H9 (cell line): Measurements from ENCODE around the gene CABYR. TPM values are rescaled to one million over a fixed set of nuclear protein-coding genes. Genes with fewer than 3 reads are reported as not detected.

ENCODE experiments used
- DNase-seq: peaks from one replicate; pipeline ENCODE4 v3.0.0-alpha.2; 2017
- H2AFZ ChIP-seq: one replicate; pipeline ENCODE4 v1.6.1; 2013; ENCODE audit warnings: mild to moderate bottlenecking, low read length, control low read depth, moderate library complexity
- H2AK5ac ChIP-seq: 2 replicates; pipeline ENCODE4 v1.6.1; 2013; ENCODE audit warnings: low read length, control low read depth, mixed read lengths; ENCODE audit not compliant: insufficient read length
- H2BK120ac ChIP-seq: one replicate; pipeline ENCODE4 v1.6.1; 2013; ENCODE audit warnings: low read depth, mild to moderate bottlenecking, low read length, control low read depth, inconsistent platforms; ENCODE audit not compliant: poor library complexity, severe bottlenecking
- H2BK12ac ChIP-seq: 2 replicates; pipeline ENCODE4 v1.6.1; 2013; ENCODE audit warnings: low read length, control low read depth, mixed read lengths, low read depth; ENCODE audit not compliant: insufficient read length
- H2BK15ac ChIP-seq: 2 replicates; pipeline ENCODE4 v1.6.1; 2013; ENCODE audit warnings: low read depth, low read length, control low read depth
- H2BK20ac ChIP-seq: one replicate; pipeline ENCODE4 v1.6.1; 2013; ENCODE audit warnings: low read depth, mild to moderate bottlenecking, low read length, control low read depth, inconsistent platforms; ENCODE audit not compliant: poor library complexity, severe bottlenecking
- H2BK5ac ChIP-seq: 2 replicates; pipeline ENCODE4 v1.6.1; 2013; ENCODE audit warnings: low read length, control low read depth, mixed read lengths; ENCODE audit not compliant: insufficient read length
- H3K14ac ChIP-seq: 2 replicates; pipeline ENCODE4 v1.6.1; 2013; ENCODE audit warnings: low read length, control low read depth; ENCODE audit not compliant: insufficient read depth
- H3K18ac ChIP-seq: 2 replicates; pipeline ENCODE4 v1.6.1; 2013; ENCODE audit warnings: low read depth, mild to moderate bottlenecking, mixed read lengths, low read length, control low read depth; ENCODE audit not compliant: insufficient read length
- H3K23ac ChIP-seq: 2 replicates; pipeline ENCODE4 v1.6.1; 2013; ENCODE audit warnings: low read length, control low read depth, mixed read lengths, low read depth; ENCODE audit not compliant: insufficient read length
- H3K23me2 ChIP-seq: 2 replicates; pipeline ENCODE4 v1.6.1; 2013; ENCODE audit warnings: low read depth, mild to moderate bottlenecking, mixed read lengths, low read length, control low read depth; ENCODE audit not compliant: insufficient read length, poor library complexity, severe bottlenecking
- H3K27ac ChIP-seq: 2 replicates; pipeline ENCODE4 v1.5.1; 2013; ENCODE audit warnings: low read length, control low read depth, mixed read lengths, low read depth; ENCODE audit not compliant: insufficient read length
- H3K27me3 ChIP-seq: 2 replicates; pipeline ENCODE4 v1.6.1; 2013; ENCODE audit warnings: low read length, control low read depth, inconsistent platforms; ENCODE audit not compliant: insufficient read depth
- H3K4ac ChIP-seq: 2 replicates; pipeline ENCODE4 v1.6.1; 2013; ENCODE audit warnings: low read depth, mild to moderate bottlenecking, control low read depth, inconsistent platforms, low read length, moderate library complexity
- H3K4me1 ChIP-seq: 2 replicates; pipeline ENCODE4 v1.6.1; 2013; ENCODE audit warnings: low read length, control low read depth, inconsistent platforms; ENCODE audit not compliant: insufficient read depth
- H3K4me2 ChIP-seq: 2 replicates; pipeline ENCODE4 v1.6.1; 2013; ENCODE audit warnings: low read length, control low read depth, mixed read lengths; ENCODE audit not compliant: insufficient read length, insufficient read depth
- H3K56ac ChIP-seq: 2 replicates; pipeline ENCODE4 v1.6.1; 2013; ENCODE audit warnings: low read depth, mild to moderate bottlenecking, mixed read lengths, low read length, control low read depth; ENCODE audit not compliant: insufficient read length
- H3K79me1 ChIP-seq: 2 replicates; pipeline ENCODE4 v1.6.1; 2013; ENCODE audit warnings: low read depth, mild to moderate bottlenecking, moderate library complexity, low read length, control low read depth, inconsistent platforms; ENCODE audit not compliant: insufficient read depth, poor library complexity, severe bottlenecking
- H3K79me2 ChIP-seq: 2 replicates; pipeline ENCODE4 v1.6.1; 2013; ENCODE audit warnings: low read length, control low read depth, inconsistent platforms; ENCODE audit not compliant: insufficient read depth
- H3K9ac ChIP-seq: 2 replicates; pipeline ENCODE4 v1.6.1; 2013; ENCODE audit warnings: low read length, control low read depth, mixed read lengths; ENCODE audit not compliant: insufficient read length; ENCODE audit errors: extremely low read depth
- H3K9me3 ChIP-seq: one replicate; pipeline ENCODE4 v1.6.1; 2013; ENCODE audit warnings: low read depth, low read length, inconsistent platforms; ENCODE audit not compliant: control insufficient read depth
- H3T11ph ChIP-seq: one replicate; pipeline ENCODE4 v1.6.1; 2013; ENCODE audit warnings: mild to moderate bottlenecking, low read length, control low read depth, inconsistent platforms
- H4K20me1 ChIP-seq: one replicate; pipeline ENCODE4 v1.6.1; 2013; ENCODE audit not compliant: control insufficient read depth, insufficient read length, insufficient read depth
- H4K5ac ChIP-seq: 2 replicates; pipeline ENCODE4 v1.6.1; 2013; ENCODE audit warnings: low read depth, mild to moderate bottlenecking, mixed read lengths, low read length, control low read depth; ENCODE audit not compliant: insufficient read length
- H4K8ac ChIP-seq: replicated peaks from 2 replicates; pipeline ENCODE4 v1.6.1; 2013; ENCODE audit warnings: low read length, control low read depth, mixed read lengths, low read depth; ENCODE audit not compliant: insufficient read length
- H4K91ac ChIP-seq: 2 replicates; pipeline ENCODE4 v1.6.1; 2013; ENCODE audit warnings: low read depth, mild to moderate bottlenecking, moderate library complexity, mixed read lengths, low read length, control low read depth; ENCODE audit not compliant: insufficient read length
- H3K27ac Mint-ChIP-seq, 3 experiments: 2 replicates in 2 of 3; 3 replicates in 1 of 3; pipeline ENCODE4 v1.8.0; 2020 to 2021; ENCODE audit warnings: mixed read lengths in 3 of 3, mild to moderate bottlenecking in 1 of 3, moderate library complexity in 1 of 3
- H3K27me3 Mint-ChIP-seq: 2 replicates; pipeline ENCODE4 v1.8.0; 2021; ENCODE audit warnings: low read depth, mild to moderate bottlenecking, moderate library complexity, mixed read lengths
- H3K36me3 Mint-ChIP-seq, 3 experiments: 2 replicates in 2 of 3; 3 replicates in 1 of 3; pipeline ENCODE4 v1.8.0; 2020 to 2021; ENCODE audit warnings: low read depth in 3 of 3, mixed read lengths in 3 of 3; ENCODE audit not compliant: insufficient read depth in 1 of 3
- H3K4me1 Mint-ChIP-seq, 2 experiments: 2 replicates each; pipeline ENCODE4 v1.8.0; 2020; ENCODE audit warnings: mixed read lengths in 2 of 2
- H3K4me3 Mint-ChIP-seq, 2 experiments: 2 replicates in 1 of 2; 3 replicates in 1 of 2; pipeline ENCODE4 v1.8.0; 2020 to 2021; ENCODE audit warnings: mild to moderate bottlenecking in 2 of 2, mixed read lengths in 2 of 2, moderate library complexity in 1 of 2
- H3K9me3 Mint-ChIP-seq, 2 experiments: 2 replicates in 1 of 2; 3 replicates in 1 of 2; pipeline ENCODE4 v1.8.0; 2020; ENCODE audit warnings: mild to moderate bottlenecking in 2 of 2, mixed read lengths in 2 of 2, moderate library complexity in 1 of 2
- CTCF ChIP-seq: fragments of 200-600 bp; sonication (generic); conservative IDR thresholded peaks from 3 replicates; pipeline ENCODE4 v1.8.0; 2021; ENCODE audit warnings: antibody characterized with exemption, mild to moderate bottlenecking
- WGBS: extraction: QIAGEN DNeasy Blood & Tissue Kit; methylation state at CpG from one replicate; pipeline ENCODE4 v1.1.7; 2013; ENCODE audit warnings: missing lambda C conversion rate, low lambda C conversion rate, mixed read lengths; ENCODE audit not compliant: insufficient read length; ENCODE audit errors: extremely low coverage; 5-methylcytosine and 5-hydroxymethylcytosine counted together
- total RNA-seq: library from RNA; stranded (reverse); gene quantifications from 2 replicates; pipeline ENCODE4 v1.2.1, GENCODE V29; 2021

Gene CABYR
- total RNA-seq, 1 experiment from 2014 or later = 13.6 TPM

GRCh38 chr18:24140697-24141096, 1.8 kb downstream of the CABYR start:
- no peak overlapping the region for H3K4me2 ChIP-seq
- no peaks in the 10 kb centered on the region for H3K79me1 ChIP-seq
- H3K4ac ChIP-seq = no peak overlapping the region
- H3T11ph ChIP-seq = no peak overlapping the region
- peak overlapping the region in 1 of 2 experiments; percentile 28; a peak in 1 of 5 replicates for H3K4me3 Mint-ChIP-seq
- DNase-seq = no peak
- no peak overlapping the region for H4K91ac ChIP-seq
- no peak overlapping the region for H2BK15ac ChIP-seq
- H3K36me3 Mint-ChIP-seq = peaks cover 2 to 22% (median 15%) of the 10 kb centered on the region in 3 experiments; a peak in 6 of 7 replicates
- no peak overlapping the region for H3K9ac ChIP-seq
- WGBS = no CpG with 5 or more reads among the region's 2 CpGs
- H4K5ac ChIP-seq = no peak overlapping the region
- H4K8ac ChIP-seq = no peak overlapping the region
- H3K23me2 ChIP-seq = peaks cover 3% of the 10 kb centered on the region
- H3K27ac ChIP-seq = no peak overlapping the region
- no peak overlapping the region for H2BK20ac ChIP-seq
- no peak overlapping the region for H2AK5ac ChIP-seq
- H2AFZ ChIP-seq = no peak overlapping the region
- H3K23ac ChIP-seq = no peak overlapping the region
- no peak overlapping the region for H3K18ac ChIP-seq
- peaks cover 2 to 4% of the 10 kb centered on the region in 2 experiments; a peak in 3 of 5 replicates for H3K9me3 Mint-ChIP-seq
- no peak overlapping the region for H2BK120ac ChIP-seq
- H3K4me1 ChIP-seq = peaks cover 7% of the 10 kb centered on the region; the same call in 1 of the 2 replicates
- no peaks in the 10 kb centered on the region for H3K27me3 Mint-ChIP-seq
- peaks cover 25 to 30% of the 10 kb centered on the region in 2 experiments for H3K4me1 Mint-ChIP-seq
- no peak overlapping the region for H3K56ac ChIP-seq
- H2BK5ac ChIP-seq = no peak overlapping the region
- no peak overlapping the region for H3K14ac ChIP-seq
- no peaks in the 10 kb centered on the region for H3K9me3 ChIP-seq
- H4K20me1 ChIP-seq = no peaks in the 10 kb centered on the region
- TF ChIP-seq CTCF = no peak
- H3K79me2 ChIP-seq = no peaks in the 10 kb centered on the region
- H3K27ac Mint-ChIP-seq = no peak overlapping the region
- H3K27me3 ChIP-seq = no peaks in the 10 kb centered on the region
- no peak overlapping the region for H2BK12ac ChIP-seq
